GM23248 (cell line): ENCODE results near the gene SCMH1.

ENCODE experiments used
- EZH2 ChIP-seq: fragments of 200-600 bp; sonication (generic); IDR thresholded peaks from 2 replicates; pipeline ENCODE4 v1.6.1; 2018; ENCODE audit warnings: antibody characterized with exemption, mild to moderate bottlenecking; ENCODE audit not compliant: insufficient read depth, poor library complexity, severe bottlenecking
- EZH2phosphoT487 ChIP-seq: fragments of 200-600 bp; sonication (generic); IDR thresholded peaks from 2 replicates; pipeline ENCODE4 v1.6.1; 2018; ENCODE audit warnings: antibody characterized with exemption, moderate library complexity, mild to moderate bottlenecking, low read depth; ENCODE audit not compliant: insufficient read depth

GRCh38 chr1:41242342-41243078, 404 bp upstream of the SCMH1 start:
- TF ChIP-seq EZH2: no peak
- TF ChIP-seq EZH2phosphoT487: no peak
